ENCODE data around the gene EWSR1. TPM values are rescaled to one million over a fixed set of nuclear protein-coding genes. Genes with fewer than 3 reads are reported as not detected.

EWSR1 gene
- total and polyA plus RNA-seq, 2 of the 4 experiments (the other 2 are of a cell fraction): 243 to 518 TPM

DNA sequence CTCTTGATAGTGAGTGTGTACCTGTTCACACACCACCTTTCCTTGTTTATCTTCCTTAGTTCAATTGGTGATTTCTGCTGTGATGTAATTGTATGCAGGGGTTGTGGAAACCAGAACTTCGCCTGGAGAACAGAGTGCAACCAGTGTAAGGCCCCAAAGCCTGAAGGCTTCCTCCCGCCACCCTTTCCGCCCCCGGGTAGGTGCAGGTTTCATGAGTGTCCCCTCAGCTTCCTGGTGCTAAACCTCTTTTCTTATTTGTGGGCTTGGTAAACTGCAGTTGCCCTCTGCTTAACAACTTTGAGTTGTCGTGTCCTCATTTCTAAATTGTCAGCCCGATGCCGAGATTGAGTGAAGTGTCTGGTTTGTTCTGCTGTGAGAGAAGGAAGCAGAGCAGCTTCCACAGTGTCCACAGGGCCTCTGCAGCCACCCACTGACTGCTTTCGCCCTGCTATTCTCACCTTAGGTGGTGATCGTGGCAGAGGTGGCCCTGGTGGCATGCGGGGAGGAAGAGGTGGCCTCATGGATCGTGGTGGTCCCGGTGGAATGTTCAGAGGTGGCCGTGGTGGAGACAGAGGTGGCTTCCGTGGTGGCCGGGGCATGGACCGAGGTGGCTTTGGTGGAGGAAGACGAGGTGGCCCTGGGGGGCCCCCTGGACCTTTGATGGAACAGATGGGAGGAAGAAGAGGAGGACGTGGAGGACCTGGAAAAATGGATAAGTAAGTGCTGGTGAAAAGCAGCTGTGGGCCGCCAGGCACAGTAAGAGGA is 31.2 kb downstream of the EWSR1 start:
- no peak overlapping the region for H3K27ac ChIP-seq (ENCODE audit: insufficient read depth, low read length)
- peaks cover 43% of the 10 kb centered on the region for H4K20me1 ChIP-seq (ENCODE audit: insufficient read depth, low read length)
- ATAC-seq (ENCODE audit: low read depth) (no peak), DNase-seq (no peak)
- H4K5ac ChIP-seq (ENCODE audit: low read depth, low read length): no peak overlapping the region
- no peaks in the 10 kb centered on the region for H3K9me3 ChIP-seq (ENCODE audit: control insufficient read depth, insufficient read depth, low read length)
- intact Hi-C loops (cut with micrococcal nuclease) (no loop called here), in situ Hi-C loops (cut with MboI; ENCODE audit: low sequenced_read_pairs) (no loop called here), dilution Hi-C loops (cut with HindIII; ENCODE audit: low sequenced_read_pairs, unreplicated experiment) (no loop called here)
- no peak overlapping the region for H3K14ac ChIP-seq (replicated peaks; ENCODE audit: low read depth, low read length)
- 89% methylated on average over 12 of the region's 19 CpGs; no CpG with 5 or more reads in 1 of the 2 experiments for WGBS, 2 experiments (ENCODE audit: extremely low coverage in 2 of 2, insufficient read length in 1 of 2)
- H3K36me3 ChIP-seq (ENCODE audit: control insufficient read depth, insufficient read depth, low read length): peaks cover 63% of the 10 kb centered on the region
- H3K9ac ChIP-seq (ENCODE audit: low read depth, low read length): no peak overlapping the region
- H3K79me1 ChIP-seq (ENCODE audit: low read depth in 1 of 2, low read length in 2 of 2): peaks cover 22 to 32% of the 10 kb centered on the region in 2 experiments
- no peak overlapping the region for H3K4ac ChIP-seq (ENCODE audit: low read depth, low read length)
- H3K18ac ChIP-seq (ENCODE audit: low read depth, low read length): no peak overlapping the region
- peak overlapping the region; percentile 26 for H2AK9ac ChIP-seq (replicated peaks; ENCODE audit: low read depth, low read length, poor library complexity)
- no peak overlapping the region for H2AFZ ChIP-seq (replicated peaks; ENCODE audit: low read length, poor library complexity)
- H2BK20ac ChIP-seq (ENCODE audit: low read depth, low read length): no peak overlapping the region
- H3K9me1 ChIP-seq (ENCODE audit: insufficient read depth, low read length): peaks cover 10% of the 10 kb centered on the region
- no peaks in the 10 kb centered on the region for H3K27me3 ChIP-seq (ENCODE audit: control insufficient read depth, insufficient read depth, low read length)
- H4K8ac ChIP-seq (ENCODE audit: low read depth in 2 of 2, low read length in 2 of 2): no peak overlapping the region
- ChIA-PET CTCF (no interaction called here), POLR2A (ENCODE audit: unreplicated experiment) (no interaction called here)
- BruUV-seq (replicated peaks): no TSS peak
- TF ChIP-seq NFE2L2 (IDR thresholded peaks at IDR 0.05; ENCODE audit: low read depth, low read length) (no peak), CEBPB (IDR thresholded peaks at IDR 0.05; ENCODE audit: low read depth, low read length) (no peak), MAFK (IDR thresholded peaks at IDR 0.05; ENCODE audit: low read depth, low read length) (no peak), RFX5 (IDR thresholded peaks at IDR 0.05; ENCODE audit: low read depth, low read length) (no peak), SMC3 (IDR thresholded peaks at IDR 0.05; ENCODE audit: low read depth, low read length) (no peak), RAD21 (IDR thresholded peaks at IDR 0.05; ENCODE audit: low read length) (no peak)
- H3K56ac ChIP-seq (ENCODE audit: extremely low read depth, insufficient read depth, low read length): no peak overlapping the region
- no peak overlapping the region for H2BK15ac ChIP-seq (ENCODE audit: low read depth, low read length)
- H3K4me1 ChIP-seq (ENCODE audit: control insufficient read depth, insufficient read depth, low read length): no peaks in the 10 kb centered on the region; the same call in 1 of the 2 replicates
- H2BK120ac ChIP-seq (ENCODE audit: low read depth, low read length): no peak overlapping the region
- H4K91ac ChIP-seq (ENCODE audit: insufficient read depth, low read depth, low read length): no peak overlapping the region
- no peak overlapping the region for H3K23ac ChIP-seq (ENCODE audit: low read depth, low read length)
- no peak overlapping the region for H2BK5ac ChIP-seq (ENCODE audit: low read depth, low read length, poor library complexity, severe bottlenecking)
- no peak overlapping the region for H3K4me2 ChIP-seq (ENCODE audit: low read depth, low read length)
- no peak overlapping the region for H3K4me3 ChIP-seq (ENCODE audit: insufficient read depth, low read depth, low read length)
- no peak overlapping the region for H2AK5ac ChIP-seq (ENCODE audit: low read depth, low read length)

All from IMR-90 (cell line).